OCI-LY1 (cell line): ENCODE results near the gene TMPRSS3.

Source experiments
- H2AFZ ChIP-seq: fragments of 200-600 bp; sonication (generic), shearing (Covaris generic); 2 replicates; pipeline ENCODE4 v1.6.0; 2014; ENCODE audit warnings: antibody characterized with exemption, mild to moderate bottlenecking, low read length
- H3F3A ChIP-seq: fragments of 200-600 bp; sonication (generic), shearing (Covaris generic); 2 replicates; pipeline ENCODE4 v1.6.0; 2014; ENCODE audit warnings: mild to moderate bottlenecking, antibody characterized with exemption, low read length, moderate library complexity; ENCODE audit not compliant: insufficient read depth
- H3K27ac ChIP-seq: fragments of 200-600 bp; sonication (generic); 2 replicates; pipeline ENCODE4 v1.5.1; 2014; ENCODE audit warnings: low read length, mixed run types, mild to moderate bottlenecking, low read depth; ENCODE audit not compliant: poor library complexity, severe bottlenecking
- H3K27me3 ChIP-seq: fragments of 200-600 bp; sonication (generic); 2 replicates; pipeline ENCODE4 v1.6.0; 2014; ENCODE audit warnings: antibody characterized with exemption, mild to moderate bottlenecking, low read length, moderate library complexity; ENCODE audit not compliant: insufficient read depth
- H3K36me3 ChIP-seq: fragments of 200-600 bp; sonication (generic); 2 replicates; pipeline ENCODE4 v1.6.1; 2014; ENCODE audit warnings: mild to moderate bottlenecking, antibody characterized with exemption, low read length, moderate library complexity, mixed read lengths; ENCODE audit not compliant: insufficient read depth
- H3K4me1 ChIP-seq: fragments of 200-600 bp; sonication (generic); 2 replicates; pipeline ENCODE4 v1.5.1; 2014; ENCODE audit warnings: mild to moderate bottlenecking, low read length, moderate library complexity; ENCODE audit not compliant: insufficient read depth, severe bottlenecking
- H3K4me2 ChIP-seq: fragments of 200-600 bp; sonication (generic), shearing (Covaris generic); 2 replicates; pipeline ENCODE4 v1.6.1; 2014; ENCODE audit warnings: low read length
- H3K4me3 ChIP-seq: fragments of 200-600 bp; sonication (generic); 2 replicates; pipeline ENCODE4 v1.5.1; 2014; ENCODE audit warnings: low read length, low read depth, mild to moderate bottlenecking, mixed read lengths; ENCODE audit not compliant: poor library complexity, severe bottlenecking
- H3K79me2 ChIP-seq: fragments of 200-600 bp; shearing (Covaris generic); 2 replicates; pipeline ENCODE4 v1.6.1; 2016; ENCODE audit warnings: mixed run types, low read length, mixed read lengths; ENCODE audit not compliant: insufficient read depth
- H3K9ac ChIP-seq: fragments of 200-600 bp; sonication (generic), shearing (Covaris generic); 2 replicates; pipeline ENCODE4 v1.6.1; 2014; ENCODE audit warnings: mild to moderate bottlenecking, low read length, mixed read lengths
- H3K9me2 ChIP-seq: fragments of 200-600 bp; sonication (generic), shearing (Covaris generic); 2 replicates; pipeline ENCODE4 v1.6.1; 2014; ENCODE audit warnings: low read depth, mild to moderate bottlenecking, low read length, mixed read lengths
- H3K9me3 ChIP-seq: fragments of 200-600 bp; shearing (Covaris generic); 2 replicates; pipeline ENCODE4 v1.6.1; 2014; ENCODE audit warnings: low read length, mixed read lengths
- H4K20me1 ChIP-seq: fragments of 200-600 bp; sonication (generic), shearing (Covaris generic); 2 replicates; pipeline ENCODE4 v1.6.0; 2016; ENCODE audit warnings: mild to moderate bottlenecking, low read length; ENCODE audit not compliant: insufficient read depth
- EZH2 ChIP-seq: fragments of 200-600 bp; sonication (generic), shearing (Covaris generic); IDR thresholded peaks from 2 replicates; pipeline ENCODE4 v1.8.0; 2017; ENCODE audit warnings: borderline replicate concordance, mixed run types, mild to moderate bottlenecking, antibody characterized with exemption, low read length, moderate library complexity, mixed read lengths
- TF ChIP-seq, protein P1 (sequence below): fragments of 200-600 bp; sonication (generic), shearing (Covaris generic); IDR thresholded peaks from 2 replicates; pipeline ENCODE4 v1.5.1; 2017; ENCODE audit warnings: mild to moderate bottlenecking, antibody characterized with exemption, low read length, moderate library complexity, mixed read lengths

The TMPRSS3 gene

DNA sequence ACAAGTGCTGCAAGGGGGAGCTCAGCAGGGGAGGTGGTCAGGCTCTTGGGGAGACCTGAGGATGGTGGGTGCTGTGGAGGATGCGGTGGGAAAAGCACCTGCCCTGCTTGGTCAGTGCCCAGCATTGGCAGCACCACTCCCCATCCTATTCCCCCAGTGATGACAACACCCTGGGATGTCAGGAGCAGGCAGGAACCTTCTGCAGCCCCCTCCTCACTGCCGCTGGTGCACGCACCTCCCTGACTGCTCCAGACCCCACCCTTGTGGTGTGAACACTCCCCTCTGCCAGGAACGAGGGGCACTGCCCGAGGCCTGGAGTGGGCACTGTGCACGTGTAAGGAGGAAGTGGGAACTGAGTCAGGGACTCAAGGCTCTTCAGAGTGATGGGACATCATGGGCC, 12.5 kb downstream of the TMPRSS3 start:
- Histone ChIP-seq H3K27ac (no peak overlapping the region), H3F3A (no peaks in the 10 kb centered on the region), H3K4me1 (peaks cover 9% of the 10 kb centered on the region), H3K27me3 (peaks cover 21% of the 10 kb centered on the region; the same call in 1 of the 2 replicates), H3K9ac (no peak overlapping the region), H3K9me3 (peaks cover 10% of the 10 kb centered on the region; the same call in 1 of the 2 replicates), H3K36me3 (no peaks in the 10 kb centered on the region; the same call in 1 of the 2 replicates), H3K79me2 (no peaks in the 10 kb centered on the region), H3K4me3 (no peak overlapping the region), H2AFZ (no peak overlapping the region), H3K4me2 (no peak overlapping the region), H3K9me2 (no peaks in the 10 kb centered on the region), H4K20me1 (no peaks in the 10 kb centered on the region)
- TF ChIP-seq EZH2: no peak

DNA sequence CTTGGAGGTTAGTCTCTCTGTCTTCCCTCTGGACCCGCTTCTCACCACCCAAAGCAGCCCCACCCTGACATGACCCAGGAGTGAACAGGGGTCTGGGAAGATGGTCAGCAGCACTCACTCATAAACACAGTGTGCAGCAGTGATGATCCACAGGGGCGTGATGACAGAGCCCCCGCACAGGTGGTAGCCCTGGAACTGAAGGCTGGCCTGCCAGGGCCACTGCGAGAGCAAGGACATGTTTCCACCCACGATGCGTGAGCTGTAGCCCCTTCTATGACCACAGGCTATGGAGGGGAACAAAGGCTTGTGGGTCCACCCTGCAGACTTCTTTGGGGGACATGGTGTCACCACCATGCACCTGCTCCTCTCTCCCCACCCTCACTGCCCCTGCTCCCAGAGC, 12.9 kb downstream of the TMPRSS3 start:
- H3K9ac ChIP-seq: no peak overlapping the region
- H3K4me3 ChIP-seq: no peak overlapping the region
- H2AFZ ChIP-seq: no peak overlapping the region
- no peaks in the 10 kb centered on the region for H3F3A ChIP-seq
- H3K27me3 ChIP-seq: peaks cover 20% of the 10 kb centered on the region; the same call in 1 of the 2 replicates
- no peaks in the 10 kb centered on the region for H3K79me2 ChIP-seq
- H3K4me2 ChIP-seq: no peak overlapping the region
- H4K20me1 ChIP-seq: no peaks in the 10 kb centered on the region
- no peaks in the 10 kb centered on the region; the same call in 1 of the 2 replicates for H3K36me3 ChIP-seq
- TF ChIP-seq EZH2: no peak
- TF ChIP-seq, protein P1, sequence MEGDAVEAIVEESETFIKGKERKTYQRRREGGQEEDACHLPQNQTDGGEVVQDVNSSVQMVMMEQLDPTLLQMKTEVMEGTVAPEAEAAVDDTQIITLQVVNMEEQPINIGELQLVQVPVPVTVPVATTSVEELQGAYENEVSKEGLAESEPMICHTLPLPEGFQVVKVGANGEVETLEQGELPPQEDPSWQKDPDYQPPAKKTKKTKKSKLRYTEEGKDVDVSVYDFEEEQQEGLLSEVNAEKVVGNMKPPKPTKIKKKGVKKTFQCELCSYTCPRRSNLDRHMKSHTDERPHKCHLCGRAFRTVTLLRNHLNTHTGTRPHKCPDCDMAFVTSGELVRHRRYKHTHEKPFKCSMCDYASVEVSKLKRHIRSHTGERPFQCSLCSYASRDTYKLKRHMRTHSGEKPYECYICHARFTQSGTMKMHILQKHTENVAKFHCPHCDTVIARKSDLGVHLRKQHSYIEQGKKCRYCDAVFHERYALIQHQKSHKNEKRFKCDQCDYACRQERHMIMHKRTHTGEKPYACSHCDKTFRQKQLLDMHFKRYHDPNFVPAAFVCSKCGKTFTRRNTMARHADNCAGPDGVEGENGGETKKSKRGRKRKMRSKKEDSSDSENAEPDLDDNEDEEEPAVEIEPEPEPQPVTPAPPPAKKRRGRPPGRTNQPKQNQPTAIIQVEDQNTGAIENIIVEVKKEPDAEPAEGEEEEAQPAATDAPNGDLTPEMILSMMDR: no peak
- no peak overlapping the region for H3K27ac ChIP-seq
- peaks cover 10% of the 10 kb centered on the region; the same call in 1 of the 2 replicates for H3K9me3 ChIP-seq
- H3K9me2 ChIP-seq: no peaks in the 10 kb centered on the region
- H3K4me1 ChIP-seq: peaks cover 9% of the 10 kb centered on the region

- Histone ChIP-seq H3K79me2 (no peaks in the 10 kb centered on the region), H3K9me2 (no peaks in the 10 kb centered on the region), H3F3A (no peaks in the 10 kb centered on the region), H3K27ac (no peak overlapping the region), H3K4me2 (no peak overlapping the region), H3K4me1 (peaks cover 9% of the 10 kb centered on the region), H4K20me1 (no peaks in the 10 kb centered on the region), H3K36me3 (no peaks in the 10 kb centered on the region; the same call in 1 of the 2 replicates), H3K9ac (no peak overlapping the region), H3K27me3 (peaks cover 20% of the 10 kb centered on the region; the same call in 1 of the 2 replicates), H3K4me3 (no peak overlapping the region), H3K9me3 (peaks cover 10% of the 10 kb centered on the region; the same call in 1 of the 2 replicates), H2AFZ (no peak overlapping the region)
- TF ChIP-seq, protein P1: peak; percentile 80
- TF ChIP-seq EZH2: no peak
Observed at GRCh38 chr21:42381347-42381984, 14.4 kb downstream of the TMPRSS3 start.
